HG03039 (cell line): Measurements from ENCODE around the gene ANGPTL2.

Source experiments
- ATAC-seq: cut with Tn5 transposase; IDR thresholded peaks from one replicate; pipeline ENCODE4 v1.9.1; 2021; ENCODE audit warnings: mild to moderate bottlenecking, moderate library complexity; ENCODE audit not compliant: unreplicated experiment

The ANGPTL2 gene

DNA sequence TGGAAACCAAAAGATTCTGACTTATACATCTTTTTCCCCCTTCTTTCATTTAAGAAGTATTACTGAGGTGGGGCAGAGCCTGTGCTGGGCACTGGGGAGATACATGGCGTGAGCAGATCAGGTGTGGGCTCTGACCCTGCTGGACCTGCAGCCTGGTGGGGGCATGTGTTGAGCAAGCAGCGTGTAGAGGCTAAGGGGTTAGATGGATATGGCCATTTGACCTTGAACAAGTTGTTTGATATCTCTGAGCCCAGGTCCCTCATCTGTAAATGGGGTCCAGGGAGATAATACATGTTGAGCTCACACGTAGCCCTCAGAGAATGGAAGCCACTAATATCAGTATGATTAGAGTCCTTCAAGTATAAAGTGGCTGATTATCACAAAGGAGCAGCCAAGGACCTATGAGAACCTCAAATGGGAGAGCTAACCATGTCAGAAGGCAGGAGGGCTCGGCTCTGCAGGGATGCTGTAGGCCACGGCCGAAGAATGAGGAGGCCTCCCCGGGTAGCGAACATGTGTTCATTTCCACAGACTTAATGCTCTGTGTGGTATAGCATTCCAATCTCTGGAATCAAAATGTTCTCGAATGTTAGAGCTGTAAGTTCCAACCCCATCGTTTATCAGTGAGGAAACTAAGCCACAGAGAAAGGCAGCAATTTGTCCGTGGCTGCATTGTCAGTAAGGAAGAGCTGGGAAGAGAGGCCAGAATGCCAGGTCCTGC, 15.4 kb upstream of the ANGPTL2 start:
- no peak for ATAC-seq

GRCh38 chr9:127136880-127137639, 14.6 kb upstream of the ANGPTL2 start:
- ATAC-seq, result no peak

- ATAC-seq, result no peak
These were observed 13.8 kb upstream of the ANGPTL2 start for GRCh38 chr9:127136081-127136879.

DNA sequence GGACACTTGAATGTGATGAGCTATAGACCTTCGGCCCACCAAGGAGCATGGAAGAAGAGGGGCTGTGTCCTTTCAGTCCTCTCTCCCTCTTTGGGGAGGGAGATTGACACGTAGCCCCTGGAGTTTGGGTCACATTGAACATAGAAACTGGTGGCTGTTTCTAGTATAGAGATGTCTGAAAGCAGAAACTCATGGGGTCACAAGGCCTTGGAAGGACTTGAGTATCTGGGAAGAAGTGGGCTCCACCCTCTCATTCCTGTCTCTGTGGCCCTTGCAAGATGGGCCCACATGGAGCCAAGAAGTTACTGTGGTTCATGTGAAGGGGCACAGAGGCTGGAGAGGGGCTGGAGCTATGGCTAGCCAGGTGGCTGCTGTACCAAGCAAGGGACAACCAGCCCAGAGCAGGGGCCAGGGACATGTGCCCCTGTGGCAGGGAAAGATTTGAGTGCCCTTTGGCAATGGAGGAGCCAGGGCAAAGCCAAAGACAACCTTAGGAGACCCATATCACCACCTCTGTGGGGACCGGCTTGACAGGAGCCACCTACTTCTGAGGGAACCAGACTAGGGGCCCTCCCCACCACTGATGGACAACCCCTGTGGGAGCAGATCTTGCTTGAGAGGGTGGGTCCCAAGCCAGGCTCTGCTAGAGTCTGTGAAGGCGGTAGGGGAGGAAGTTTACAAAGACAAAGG, 12.8 kb upstream of the ANGPTL2 start:
- ATAC-seq, result no peak

- ATAC-seq, result no peak
These were observed 11.3 kb upstream of the ANGPTL2 start for GRCh38 chr9:127133739-127134167.

DNA sequence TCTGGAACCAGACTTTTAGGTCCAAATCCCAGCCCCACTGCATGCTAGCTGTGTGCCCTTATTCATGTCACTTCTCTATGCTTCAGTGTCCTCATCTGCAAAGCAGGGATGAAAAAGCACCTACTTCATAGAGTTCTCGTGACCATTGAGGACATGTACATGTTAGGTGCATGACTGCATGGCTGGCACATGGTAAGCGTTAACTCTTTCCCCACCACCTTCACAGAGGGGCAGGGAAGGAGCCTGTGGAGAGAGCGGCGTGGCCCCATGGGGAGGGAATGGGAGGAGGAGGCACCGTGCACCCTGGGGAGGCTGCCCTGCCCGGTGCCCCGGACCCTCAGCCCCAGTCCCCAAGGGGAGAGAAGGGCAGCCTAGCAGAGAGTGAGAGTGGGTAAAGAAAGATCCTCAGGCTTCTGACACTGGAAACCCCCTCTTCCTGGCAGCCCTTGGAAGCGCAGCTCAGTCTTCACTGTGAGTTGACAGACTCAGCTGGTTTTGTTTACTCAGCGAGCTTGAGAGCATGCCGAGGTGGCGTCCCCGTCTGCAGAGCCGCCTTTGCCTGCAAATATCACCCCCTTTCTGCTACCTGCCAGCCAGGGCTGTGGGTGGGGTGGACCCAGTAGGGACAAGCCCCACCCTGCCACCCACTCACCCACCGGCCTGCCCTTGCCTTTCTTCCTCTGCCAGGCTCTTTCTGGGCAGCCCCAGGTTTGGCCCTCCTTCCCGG, 10.6 kb upstream of the ANGPTL2 start:
- no peak for ATAC-seq

DNA sequence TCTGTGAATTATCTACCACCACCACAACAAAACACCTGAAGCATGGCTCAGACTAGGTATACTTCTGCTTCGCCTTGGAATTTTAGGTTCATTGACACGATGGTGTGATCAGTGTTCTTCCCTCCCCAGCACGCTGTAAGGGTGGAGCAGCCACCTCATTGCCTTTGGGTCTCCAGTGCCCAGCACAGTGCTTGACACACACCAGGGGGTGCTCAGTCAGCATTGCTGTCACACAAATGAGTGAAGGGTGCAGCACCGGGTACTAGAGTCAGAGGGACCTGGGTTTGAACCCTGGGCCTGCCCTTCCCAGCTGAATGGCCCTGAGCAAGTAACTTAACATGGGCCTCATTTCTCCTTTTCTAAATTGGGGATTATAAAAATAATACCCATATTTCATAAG, 9.9 kb upstream of the ANGPTL2 start:
- ATAC-seq, result no peak

DNA sequence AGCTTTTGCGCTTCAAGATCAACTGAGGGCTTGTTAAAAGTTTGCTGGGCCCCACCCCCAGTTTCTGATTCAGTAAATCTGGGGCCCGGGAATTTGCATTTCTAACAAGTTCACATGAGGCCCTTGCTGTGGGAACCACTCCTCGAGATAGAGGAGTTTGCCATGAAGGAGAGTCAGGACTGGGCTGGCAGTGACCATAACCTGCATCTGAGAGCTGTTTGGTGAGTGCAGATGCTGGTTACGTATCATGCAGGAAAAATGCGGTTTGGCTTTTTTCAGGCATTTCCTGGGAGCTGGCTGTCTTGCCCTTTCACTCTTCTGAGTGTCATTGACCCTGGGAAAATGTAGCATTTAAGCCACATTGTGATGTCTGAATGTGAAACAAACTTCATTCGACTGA, 9.4 kb upstream of the ANGPTL2 start:
- no peak for ATAC-seq

DNA sequence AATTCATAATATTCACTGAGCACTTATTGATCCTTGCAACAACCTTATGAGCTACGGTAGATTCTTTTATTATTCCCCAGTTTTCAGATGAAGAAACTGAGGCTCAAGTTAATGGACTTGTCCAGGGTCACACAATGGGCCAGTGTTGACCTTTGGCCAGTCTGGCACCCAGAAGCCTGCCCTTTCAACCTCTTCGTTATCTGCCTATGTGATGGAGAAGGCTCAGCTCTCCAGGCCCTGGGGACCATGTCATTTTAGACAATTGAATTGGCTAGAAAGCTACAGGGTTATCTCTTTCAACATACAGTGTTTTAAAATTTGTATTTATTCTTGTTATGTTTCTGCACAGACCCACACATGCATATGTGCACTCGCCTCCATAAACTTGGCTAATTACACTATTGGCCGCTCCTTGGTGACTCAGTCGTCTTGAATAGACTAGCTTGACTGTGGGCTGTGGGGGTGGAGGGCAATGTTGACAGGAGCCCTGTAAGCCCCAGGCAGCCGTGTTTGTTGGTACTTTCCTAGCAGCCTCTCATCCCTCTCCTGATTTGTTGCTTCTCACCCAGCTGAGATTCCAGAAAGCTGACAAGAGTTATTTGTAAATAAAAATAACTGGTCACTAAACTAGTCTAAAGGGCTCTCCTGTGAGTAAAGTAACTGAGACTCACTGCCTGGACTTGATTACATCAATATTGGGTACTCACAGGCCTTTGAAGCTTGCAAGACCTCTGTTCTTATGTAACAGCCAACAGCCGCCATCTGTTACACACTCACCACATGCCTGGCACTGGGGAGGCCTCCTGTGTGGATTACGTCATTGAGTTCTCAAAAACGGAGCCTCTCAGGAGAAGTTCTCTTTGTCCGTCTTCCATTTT, 8.5 kb upstream of the ANGPTL2 start:
- ATAC-seq, result no peak

DNA sequence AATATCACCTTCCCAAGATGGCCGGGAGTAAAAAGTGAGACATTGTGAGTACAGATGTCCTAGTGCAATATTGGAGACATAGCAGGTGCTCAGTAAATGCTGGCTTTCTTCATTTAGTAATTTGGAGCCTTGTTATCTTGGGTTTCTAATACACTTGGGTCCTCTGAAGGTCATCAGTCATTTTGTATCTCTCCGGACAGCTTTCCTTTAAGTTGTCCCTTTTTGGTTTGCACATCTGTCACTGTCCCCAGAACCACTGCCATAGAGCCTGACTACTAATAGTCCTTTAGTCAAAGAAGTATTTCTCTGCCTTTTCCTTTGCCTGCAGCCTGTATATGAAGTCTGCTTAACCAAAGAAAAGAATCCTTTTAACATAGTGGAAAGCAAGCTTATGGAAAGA, 7.8 kb upstream of the ANGPTL2 start:
- ATAC-seq, result no peak

DNA sequence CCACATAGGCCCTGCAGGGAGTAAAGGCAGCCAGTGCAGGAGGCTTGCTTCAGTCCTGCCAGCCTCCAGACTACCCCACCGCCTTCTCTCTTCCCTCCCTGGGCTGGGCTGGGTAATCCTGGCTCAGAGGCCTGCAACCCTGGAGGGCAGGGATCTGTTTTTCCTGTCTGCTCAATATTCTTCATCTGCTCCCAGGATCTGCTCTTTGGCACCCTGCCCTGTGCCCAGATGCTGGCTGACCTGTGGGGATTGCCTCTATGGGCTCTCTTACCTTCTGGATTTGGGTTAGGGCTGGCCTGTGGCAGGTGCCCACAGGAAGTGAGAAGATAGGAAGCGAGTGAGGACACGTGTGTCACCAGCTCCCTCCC, 7.3 kb upstream of the ANGPTL2 start:
- ATAC-seq, result no peak

DNA sequence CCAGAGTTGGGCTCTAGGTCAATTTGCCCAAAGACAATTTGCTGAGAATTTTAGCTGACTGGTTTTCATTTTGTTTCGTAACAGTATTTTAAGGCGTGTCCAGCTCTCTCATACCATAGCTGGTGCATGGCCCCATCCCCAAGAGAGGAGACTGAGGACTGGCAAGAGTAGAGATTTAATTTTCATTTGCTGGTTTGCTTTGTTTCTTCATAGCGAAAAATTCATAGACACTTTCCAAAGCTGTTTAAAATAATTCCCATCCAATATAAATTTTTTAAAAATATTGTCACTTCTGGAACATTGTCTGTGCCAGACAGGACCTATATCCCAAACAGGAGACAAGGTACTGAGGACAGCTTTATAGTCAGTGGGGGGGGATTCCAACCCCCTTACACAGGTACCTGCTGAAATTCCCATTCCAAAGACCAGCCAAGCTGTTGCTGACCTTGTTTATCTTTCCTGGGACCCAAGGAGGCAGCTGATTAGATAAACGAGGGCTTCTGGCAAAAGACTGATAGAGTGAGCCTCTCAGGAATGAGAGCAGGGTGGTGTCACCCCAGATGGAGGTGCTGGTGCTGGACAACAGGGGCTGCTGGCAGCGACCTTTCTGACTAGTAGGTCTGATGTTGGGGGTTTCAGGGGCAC, 6.8 kb upstream of the ANGPTL2 start:
- no peak for ATAC-seq

GRCh38 chr9:127128341-127129072, 6.1 kb upstream of the ANGPTL2 start:
- ATAC-seq, result no peak

DNA sequence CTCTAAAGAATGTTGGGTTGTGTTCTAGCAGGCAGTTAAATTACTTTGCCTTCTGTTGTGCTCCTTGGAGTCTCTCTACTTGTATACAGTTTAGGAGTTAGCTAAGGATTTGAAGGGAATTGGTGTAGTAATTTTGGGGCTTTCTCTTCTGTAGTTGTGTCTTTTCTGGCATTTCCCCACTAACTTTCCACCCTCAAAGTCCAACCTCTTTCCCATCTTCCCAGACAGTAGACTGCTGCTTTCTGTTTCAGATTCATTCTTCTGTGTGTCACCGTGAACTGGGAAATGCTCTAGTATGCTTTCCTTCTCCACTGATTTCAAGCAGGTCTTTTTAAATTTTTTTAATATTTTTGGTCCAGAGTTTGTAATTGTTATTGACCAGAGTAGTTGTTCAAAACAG, 4.5 kb upstream of the ANGPTL2 start:
- ATAC-seq, result no peak

DNA sequence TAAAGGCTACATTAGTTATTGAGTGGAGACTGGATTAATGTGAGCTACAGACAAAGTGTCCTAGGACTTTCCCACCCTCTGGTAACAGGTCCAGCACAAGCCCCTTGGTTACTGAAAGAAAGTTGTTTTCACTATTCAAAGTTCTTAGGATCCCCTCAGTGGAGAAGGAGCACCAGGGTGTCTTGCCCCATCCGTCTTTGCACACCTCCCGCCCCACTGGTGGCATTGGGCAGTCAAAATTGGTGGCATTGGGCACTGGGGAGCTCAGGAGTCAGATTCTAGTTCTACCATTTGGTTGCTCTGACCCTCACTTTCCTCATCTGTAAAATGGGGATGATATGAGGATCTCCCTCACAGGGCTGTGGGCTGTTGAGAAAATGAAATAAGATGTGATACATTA, 2.4 kb upstream of the ANGPTL2 start:
- ATAC-seq, result no peak

- ATAC-seq, result no peak
These were observed 1.7 kb upstream of the ANGPTL2 start for GRCh38 chr9:127124111-127124531.

- ATAC-seq, result no peak
These were observed 842 bp upstream of the ANGPTL2 start for GRCh38 chr9:127123064-127123890.
